B cell (primary cell): ENCODE data around the gene MCM10. TPM values are rescaled to one million over a fixed set of nuclear protein-coding genes. Genes with fewer than 3 reads are reported as not detected.

Source experiments
- ATAC-seq: fragments of 200-7000 bp; cut with Tn5 transposase; one replicate; pipeline ENCODE4 v1.10.0; 2021; ENCODE audit warnings: low read depth, mild to moderate bottlenecking, moderate number of reproducible peaks, moderate library complexity
- CTCF ChIA-PET: fragments of 350-600 bp; sonication (Branson Sonifier 250); formaldehyde crosslinking; loops from one replicate; lab custom pipeline; 2021; ENCODE audit warnings: antibody characterized with exemption, inconsistent platforms; lab: Charles Lee
- POLR2A ChIA-PET: fragments of 350-600 bp; sonication (Branson Sonifier 250); formaldehyde crosslinking; loops from one replicate; lab custom pipeline; 2021; ENCODE audit warnings: antibody characterized with exemption; lab: Charles Lee
- DNase-seq: peaks from one replicate; pipeline ENCODE4 v3.0.0; 2013
- H2AFZ ChIP-seq: 2 replicates; pipeline ENCODE4 v1.6.1; 2012; ENCODE audit warnings: mild to moderate bottlenecking, low read depth, low read length; ENCODE audit not compliant: insufficient read depth, poor library complexity, severe bottlenecking
- H3K27ac ChIP-seq, 2 donors: 1 replicate in 1 of 2; 2 replicates in 1 of 2; pipeline ENCODE4 v1.5.1; 2012 to 2013; ENCODE audit warnings: low read length in 2 of 2, mild to moderate bottlenecking in 2 of 2, moderate library complexity in 1 of 2
- H3K27me3 ChIP-seq, 4 experiments: fragments of 200-600 bp in 1 of 4; sonication (generic) in 1 of 4; replicated peaks in 1 of 4; 1 replicate in 2 of 4; 2 replicates in 2 of 4; pipeline versions ENCODE4 v1.6.1 to v1.7.0; 2013 to 2016; ENCODE audit warnings: low read length in 3 of 4, mild to moderate bottlenecking in 2 of 4, mixed read lengths in 1 of 4, moderate library complexity in 1 of 4; ENCODE audit not compliant: insufficient read depth in 4 of 4, control insufficient read depth in 3 of 4; ENCODE audit errors: control extremely low read depth in 1 of 4
- H3K36me3 ChIP-seq, 2 experiments: replicated peaks in 1 of 2; 1 replicate in 1 of 2; 2 replicates in 1 of 2; pipeline versions ENCODE4 v1.6.1 to v1.7.1; 2013; ENCODE audit warnings: low read length in 1 of 2; ENCODE audit not compliant: insufficient read depth in 2 of 2, control insufficient read depth in 1 of 2; ENCODE audit errors: control extremely low read depth in 1 of 2, extremely low read depth in 1 of 2
- H3K4me1 ChIP-seq, 2 donors: fragments of 200-600 bp in 1 of 2; sonication (generic) in 1 of 2; 1 replicate in 1 of 2; 2 replicates in 1 of 2; pipeline versions ENCODE4 v1.5.1 to v1.6.1; 2013 to 2017; ENCODE audit warnings: low read length in 2 of 2; ENCODE audit not compliant: control insufficient read depth in 2 of 2, insufficient read depth in 2 of 2
- H3K4me2 ChIP-seq: replicated peaks from 2 replicates; pipeline ENCODE3; 2012; ENCODE audit warnings: mild to moderate bottlenecking, low read depth, low read length; ENCODE audit not compliant: poor library complexity, severe bottlenecking
- H3K4me3 ChIP-seq, 5 experiments: fragments of 200-600 bp in 1 of 5; sonication (generic) in 1 of 5; 1 replicate in 3 of 5; 2 replicates in 2 of 5; pipeline versions ENCODE4 v1.5.1 to v1.7.0; 2011 to 2016; ENCODE audit warnings: low read length in 4 of 5, mild to moderate bottlenecking in 4 of 5, low read depth in 2 of 5, control low read depth in 1 of 5, moderate library complexity in 1 of 5; ENCODE audit not compliant: insufficient read depth in 1 of 5; ENCODE audit errors: control extremely low read depth in 1 of 5, extremely low read depth in 1 of 5
- H3K79me2 ChIP-seq: fragments of 200-600 bp; sonication (generic); one replicate; pipeline ENCODE4 v1.6.0; 2016; ENCODE audit warnings: low read length; ENCODE audit not compliant: control insufficient read depth, insufficient read depth
- H3K9ac ChIP-seq: fragments of 200-600 bp; sonication (generic); 2 replicates; pipeline ENCODE4 v1.6.1; 2017; ENCODE audit warnings: mild to moderate bottlenecking, low read length, moderate library complexity
- H3K9me3 ChIP-seq, 3 donors: one replicate each; pipeline versions ENCODE4 v1.6.1 to v1.7.1; 2013; ENCODE audit warnings: low read length in 2 of 3; ENCODE audit not compliant: control insufficient read depth in 2 of 3, insufficient read depth in 1 of 3; ENCODE audit errors: control extremely low read depth in 1 of 3
- H4K20me1 ChIP-seq: 2 replicates; pipeline ENCODE4 v1.6.0; 2012; ENCODE audit warnings: mild to moderate bottlenecking, low read length; ENCODE audit not compliant: insufficient read depth, control insufficient read depth, poor library complexity, severe bottlenecking
- H3K27ac Mint-ChIP-seq: one replicate; pipeline ENCODE4 v1.8.0; 2021; ENCODE audit warnings: mixed read lengths
- H3K27me3 Mint-ChIP-seq: one replicate; pipeline ENCODE4 v1.8.0; 2021; ENCODE audit warnings: mixed read lengths
- H3K4me1 Mint-ChIP-seq: one replicate; pipeline ENCODE4 v1.8.0; 2021; ENCODE audit warnings: mixed read lengths
- H3K4me3 Mint-ChIP-seq: one replicate; pipeline ENCODE4 v1.8.0; 2021; ENCODE audit warnings: mixed read lengths
- H3K9me3 Mint-ChIP-seq: one replicate; pipeline ENCODE4 v1.8.0; 2022; ENCODE audit warnings: mixed read lengths; ENCODE audit not compliant: insufficient read depth
- CTCF ChIP-seq: fragments of 200-600 bp; IDR thresholded peaks from one replicate; pipeline ENCODE4 v1.8.0; 2022; ENCODE audit warnings: antibody characterized with exemption, mild to moderate bottlenecking
- EZH2 ChIP-seq: IDR thresholded peaks from 2 replicates; pipeline ENCODE4 v1.6.1; 2012; ENCODE audit warnings: borderline replicate concordance, low read depth, mild to moderate bottlenecking, moderate library complexity, low read length; ENCODE audit not compliant: insufficient read depth, poor library complexity, severe bottlenecking
- WGBS: methylation state at CpG from one replicate; pipeline ENCODE4 v1.1.5; 2013; ENCODE audit warnings: missing lambda C conversion rate; ENCODE audit not compliant: insufficient coverage; 5-methylcytosine and 5-hydroxymethylcytosine counted together
- intact Hi-C: fragments of 100-400 bp; cut with micrococcal nuclease; formaldehyde crosslinking; loops from one replicate; pipeline ENCODE4 v1.10.0; 2022
- polyA plus RNA-seq: library from polyadenylated mRNA; depleted of rRNA; stranded (reverse); fragments of >200 nt; gene quantifications from 2 replicates; pipeline ENCODE4 v1.2.3, GENCODE V29; 2012
- total RNA-seq, 2 donors: library from RNA; stranded (reverse); fragments of 120-200 nt in 1 of 2; gene quantifications; 1 replicate in 1 of 2; 2 replicates in 1 of 2; pipeline versions ENCODE4 v1.2.3 to v1.2.4, GENCODE V29; 2013 to 2022

MCM10 gene
- total and polyA plus RNA-seq, 2 donors (not counting 1 experiment from before 2014, with no cell fraction given) = 0.42 to 0.88 TPM

GRCh38 chr10:13225601-13226000 lies 64.2 kb downstream of the MCM10 start:
- H3K27ac Mint-ChIP-seq = no peak overlapping the region
- Histone ChIP-seq H3K36me3 (no peaks in the 10 kb centered on the region), H3K79me2 (no peaks in the 10 kb centered on the region), H3K27ac (no peak overlapping the region), H3K9ac (no peak overlapping the region), H2AFZ (no peak overlapping the region), H3K4me2 (no peak overlapping the region), H4K20me1 (no peaks in the 10 kb centered on the region), H3K27me3 (no peaks in the 10 kb centered on the region), H3K4me1 (no peaks in the 10 kb centered on the region), H3K9me3 (no peaks in the 10 kb centered on the region), H3K4me3 (no peak overlapping the region)
- ATAC-seq (no peak), DNase-seq (no peak)
- no peaks in the 10 kb centered on the region for H3K4me1 Mint-ChIP-seq
- TF ChIP-seq EZH2 = no peak
- TF ChIP-seq CTCF = no peak
- WGBS = 95% methylated on average over 6 of the region's 8 CpGs
- H3K4me3 Mint-ChIP-seq = no peak overlapping the region
- ChIA-PET POLR2A (no interaction called here), CTCF (no interaction called here)
- intact Hi-C loops = no loop called here
- no peaks in the 10 kb centered on the region for H3K27me3 Mint-ChIP-seq
- H3K9me3 Mint-ChIP-seq = no peaks in the 10 kb centered on the region

GRCh38 chr10:13227031-13227430 lies 65.7 kb downstream of the MCM10 start:
- ChIA-PET CTCF (interaction anchor here (0.7 kb wide), 1 partner anchor 20 kb away, joined by 3 read pairs; no protein-coding TSS in a partner anchor), POLR2A (no interaction called here)
- no peaks in the 10 kb centered on the region for H4K20me1 ChIP-seq
- intact Hi-C loops = no loop called here
- Mint-ChIP-seq H3K27me3 (no peaks in the 10 kb centered on the region), H3K27ac (no peak overlapping the region), H3K4me3 (no peak overlapping the region), H3K4me1 (no peaks in the 10 kb centered on the region), H3K9me3 (no peaks in the 10 kb centered on the region)
- H3K4me1 ChIP-seq = no peaks in the 10 kb centered on the region
- DNase-seq (no peak), ATAC-seq (no peak)
- H3K79me2 ChIP-seq = no peaks in the 10 kb centered on the region
- H3K4me3 ChIP-seq = no peak overlapping the region
- no peaks in the 10 kb centered on the region for H3K9me3 ChIP-seq
- H3K36me3 ChIP-seq = no peaks in the 10 kb centered on the region
- H3K9ac ChIP-seq = no peak overlapping the region
- H3K27me3 ChIP-seq = no peaks in the 10 kb centered on the region
- TF ChIP-seq EZH2 (no peak), CTCF (no peak)
- no peak overlapping the region for H3K4me2 ChIP-seq
- no peak overlapping the region for H3K27ac ChIP-seq
- WGBS = 90% methylated on average over 3 of the region's 5 CpGs
- no peak overlapping the region for H2AFZ ChIP-seq
